RWPE2 (cell line): Measurements from ENCODE around the gene MRPS14.

Source experiments
- ATAC-seq: fragments of 200-7000 bp; cut with Tn5 transposase; 3 replicates; pipeline ENCODE4 v1.9.1; 2021; ENCODE audit warnings: low read depth
- DNase-seq: peaks from one replicate; pipeline ENCODE4 v3.0.0-alpha.2; 2020; ENCODE audit warnings: low spot score
- H3K27ac ChIP-seq: fragments of 450-650 bp; 2 replicates; pipeline ENCODE4 v1.5.1; 2017; ENCODE audit warnings: mild to moderate bottlenecking; ENCODE audit not compliant: poor library complexity, severe bottlenecking
- H3K27me3 ChIP-seq: fragments of 250-450 bp; sonication (Bioruptor Pico); 2 replicates; pipeline ENCODE4 v1.5.1; 2021; ENCODE audit warnings: mild to moderate bottlenecking, moderate library complexity; ENCODE audit not compliant: insufficient read depth, poor library complexity, severe bottlenecking
- H3K36me3 ChIP-seq: fragments of 250-450 bp; sonication (Bioruptor Pico); 2 replicates; pipeline ENCODE4 v1.5.1; 2020; ENCODE audit warnings: low read depth, mild to moderate bottlenecking, moderate library complexity
- H3K4me1 ChIP-seq: fragments of 250-450 bp; sonication (Bioruptor Pico); 2 replicates; pipeline ENCODE4 v1.5.1; 2021; ENCODE audit warnings: mild to moderate bottlenecking, moderate library complexity; ENCODE audit not compliant: insufficient read depth, poor library complexity, severe bottlenecking
- H3K4me3 ChIP-seq: fragments of 250-450 bp; sonication (Bioruptor Pico); 2 replicates; pipeline ENCODE4 v1.5.1; 2021; ENCODE audit warnings: mild to moderate bottlenecking, moderate library complexity; ENCODE audit not compliant: severe bottlenecking
- H3K9me3 ChIP-seq: fragments of 250-450 bp; sonication (Bioruptor Pico); 2 replicates; pipeline ENCODE4 v1.5.1; 2021; ENCODE audit warnings: mild to moderate bottlenecking, moderate library complexity; ENCODE audit not compliant: severe bottlenecking
- TF ChIP-seq, protein P1 (sequence below): fragments of 450-650 bp; IDR thresholded peaks from one replicate; pipeline ENCODE4 v1.5.1; 2017; ENCODE audit warnings: mild to moderate bottlenecking, moderate library complexity; ENCODE audit not compliant: poor library complexity, severe bottlenecking

Gene MRPS14

DNA sequence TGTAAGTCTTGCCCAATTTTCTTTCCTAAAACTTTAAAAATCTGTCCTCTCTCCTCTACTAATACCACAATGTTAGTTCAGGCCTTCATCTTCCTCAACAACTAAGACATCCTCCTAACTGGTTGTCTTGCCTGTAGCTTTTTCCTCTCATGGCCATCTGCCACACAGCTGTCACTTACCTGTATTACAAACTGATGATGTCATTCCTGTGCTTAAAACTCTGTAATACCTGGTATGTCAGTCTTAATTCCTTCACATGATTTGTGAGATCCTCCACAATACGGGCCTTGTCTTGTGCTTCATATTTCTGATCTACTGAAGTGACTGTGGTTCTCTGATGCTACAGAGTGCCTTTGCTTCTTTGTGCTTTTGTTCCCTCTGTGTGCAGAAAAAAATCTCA, 9.8 kb downstream of the MRPS14 start:
- TF ChIP-seq, protein P1, sequence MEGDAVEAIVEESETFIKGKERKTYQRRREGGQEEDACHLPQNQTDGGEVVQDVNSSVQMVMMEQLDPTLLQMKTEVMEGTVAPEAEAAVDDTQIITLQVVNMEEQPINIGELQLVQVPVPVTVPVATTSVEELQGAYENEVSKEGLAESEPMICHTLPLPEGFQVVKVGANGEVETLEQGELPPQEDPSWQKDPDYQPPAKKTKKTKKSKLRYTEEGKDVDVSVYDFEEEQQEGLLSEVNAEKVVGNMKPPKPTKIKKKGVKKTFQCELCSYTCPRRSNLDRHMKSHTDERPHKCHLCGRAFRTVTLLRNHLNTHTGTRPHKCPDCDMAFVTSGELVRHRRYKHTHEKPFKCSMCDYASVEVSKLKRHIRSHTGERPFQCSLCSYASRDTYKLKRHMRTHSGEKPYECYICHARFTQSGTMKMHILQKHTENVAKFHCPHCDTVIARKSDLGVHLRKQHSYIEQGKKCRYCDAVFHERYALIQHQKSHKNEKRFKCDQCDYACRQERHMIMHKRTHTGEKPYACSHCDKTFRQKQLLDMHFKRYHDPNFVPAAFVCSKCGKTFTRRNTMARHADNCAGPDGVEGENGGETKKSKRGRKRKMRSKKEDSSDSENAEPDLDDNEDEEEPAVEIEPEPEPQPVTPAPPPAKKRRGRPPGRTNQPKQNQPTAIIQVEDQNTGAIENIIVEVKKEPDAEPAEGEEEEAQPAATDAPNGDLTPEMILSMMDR, result no peak
- peaks cover 93% of the 10 kb centered on the region for H3K36me3 ChIP-seq
- no peaks in the 10 kb centered on the region for H3K4me1 ChIP-seq
- H3K27me3 ChIP-seq, result no peaks in the 10 kb centered on the region
- no peak for DNase-seq
- ATAC-seq, result no peak
- no peak overlapping the region for H3K27ac ChIP-seq
- H3K4me3 ChIP-seq, result no peak overlapping the region
- no peaks in the 10 kb centered on the region for H3K9me3 ChIP-seq

DNA sequence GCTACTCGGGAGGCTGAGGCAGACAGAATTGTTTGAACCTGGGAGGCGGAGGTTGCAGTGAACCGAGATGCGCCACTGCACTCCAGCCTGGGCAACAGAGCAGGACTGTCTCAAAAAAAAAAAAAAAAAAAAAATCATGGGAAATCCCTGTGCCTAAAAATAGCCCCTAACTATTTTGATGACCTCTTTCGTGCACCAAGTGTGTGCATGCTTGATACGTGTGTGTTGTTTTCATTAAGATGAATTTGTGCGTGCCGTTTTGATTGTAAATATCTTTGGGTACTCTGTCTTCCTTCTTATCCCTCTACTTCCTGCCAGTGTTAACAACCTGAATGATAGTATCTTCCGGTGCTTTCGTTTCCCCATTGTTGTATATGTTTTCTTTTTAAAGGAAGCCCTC, 13.7 kb downstream of the MRPS14 start:
- Histone ChIP-seq H3K27me3 (no peaks in the 10 kb centered on the region), H3K4me1 (no peaks in the 10 kb centered on the region), H3K27ac (no peak overlapping the region), H3K9me3 (no peaks in the 10 kb centered on the region), H3K36me3 (peaks cover 99% of the 10 kb centered on the region), H3K4me3 (no peak overlapping the region)
- DNase-seq, result no peak
- TF ChIP-seq, protein P1, result no peak
- ATAC-seq, result no peak

DNA sequence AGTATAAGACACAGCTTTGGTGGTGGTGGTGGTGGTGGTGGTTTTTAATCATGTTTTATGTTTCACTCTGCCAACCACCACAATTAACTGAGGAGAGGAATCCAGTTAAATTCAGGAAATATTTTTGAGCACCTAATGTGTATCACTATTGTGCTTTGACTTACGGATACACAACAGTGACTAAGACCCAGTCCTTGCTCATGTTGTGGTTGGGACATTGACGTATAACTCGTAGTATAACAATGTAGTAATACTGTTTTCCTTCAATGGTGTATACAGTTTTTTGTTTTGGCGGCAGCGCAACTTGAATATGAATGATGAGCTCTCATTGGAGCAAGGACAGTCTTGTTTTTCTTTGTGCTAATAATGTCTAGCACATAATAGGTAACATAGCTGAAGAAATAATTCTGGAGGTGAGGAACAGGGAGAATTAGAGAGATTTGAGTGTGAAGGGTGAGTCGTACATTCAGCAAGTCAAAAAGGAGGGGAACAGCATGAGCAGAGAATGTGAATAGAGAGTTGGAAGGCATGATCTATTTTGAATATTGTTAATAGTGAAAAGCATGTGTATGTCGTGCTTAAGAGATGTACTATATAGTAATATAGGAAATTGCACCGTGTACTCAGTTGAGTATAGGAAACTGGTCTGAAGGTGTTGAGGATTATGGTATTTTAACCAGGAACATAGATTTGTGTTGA, 18.0 kb downstream of the MRPS14 start:
- Histone ChIP-seq H3K4me3 (no peak overlapping the region), H3K9me3 (no peaks in the 10 kb centered on the region), H3K27me3 (no peaks in the 10 kb centered on the region), H3K27ac (no peak overlapping the region), H3K4me1 (peaks cover 3% of the 10 kb centered on the region), H3K36me3 (peaks cover 62% of the 10 kb centered on the region)
- DNase-seq (no peak), ATAC-seq (no peak)
- TF ChIP-seq, protein P1, result no peak

DNA sequence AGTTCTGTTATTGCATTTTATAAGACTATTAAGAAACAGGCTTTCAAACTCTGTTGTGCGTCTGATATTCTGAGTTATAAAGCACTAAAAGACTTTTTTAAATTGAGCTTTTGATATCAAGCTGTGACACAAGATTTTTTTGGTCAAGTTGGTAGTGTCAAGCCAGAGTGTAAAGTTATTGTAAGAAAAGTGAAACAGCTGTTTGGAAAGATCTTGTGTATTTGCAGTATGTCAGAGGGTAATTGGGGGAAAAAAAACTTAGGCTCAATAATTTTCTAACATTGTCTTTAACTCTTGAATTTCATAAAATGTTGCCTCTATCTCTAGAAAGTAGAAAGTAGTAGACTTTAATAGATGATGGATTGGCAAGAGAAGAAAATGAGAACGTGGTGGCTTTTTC, 19.7 kb downstream of the MRPS14 start:
- no peak for DNase-seq
- Histone ChIP-seq H3K27ac (no peak overlapping the region), H3K4me3 (no peak overlapping the region), H3K27me3 (no peaks in the 10 kb centered on the region), H3K9me3 (no peaks in the 10 kb centered on the region), H3K36me3 (peaks cover 45% of the 10 kb centered on the region), H3K4me1 (peaks cover 3% of the 10 kb centered on the region)
- TF ChIP-seq, protein P1, result no peak
- no peak for ATAC-seq

DNA sequence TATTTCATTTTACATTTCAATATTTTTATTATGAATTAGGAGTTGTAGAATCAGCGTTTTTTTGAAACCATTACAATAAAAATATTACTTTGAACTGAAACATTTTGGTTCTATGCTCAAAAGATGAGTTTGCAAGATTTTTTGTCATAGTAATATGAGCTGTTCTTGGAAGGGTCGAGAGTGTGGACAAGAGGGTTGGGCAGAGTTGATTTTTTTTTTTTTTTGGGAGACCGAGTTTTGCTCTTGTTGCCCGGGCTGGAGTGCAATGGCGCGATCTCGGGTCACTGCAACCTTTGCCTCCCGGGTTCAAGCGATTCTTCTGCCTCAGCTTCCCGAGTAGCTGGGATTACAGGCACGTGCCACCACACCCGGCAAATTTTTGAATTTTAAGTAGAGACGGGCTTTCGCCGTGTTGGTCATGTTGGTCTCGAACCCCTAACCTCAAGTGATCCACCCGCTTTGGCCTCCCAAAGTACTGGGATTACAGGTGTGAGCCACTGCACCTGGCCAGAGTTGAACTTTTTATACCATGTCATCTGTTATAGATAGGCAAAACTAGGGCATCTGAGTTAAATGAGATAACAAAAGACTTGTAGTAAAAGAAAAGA, 20.2 kb downstream of the MRPS14 start:
- H3K4me1 ChIP-seq, result peaks cover 3% of the 10 kb centered on the region
- H3K27ac ChIP-seq, result no peak overlapping the region
- no peaks in the 10 kb centered on the region for H3K27me3 ChIP-seq
- no peak overlapping the region for H3K4me3 ChIP-seq
- DNase-seq (no peak), ATAC-seq (no peak)
- TF ChIP-seq, protein P1, result no peak
- H3K9me3 ChIP-seq, result no peaks in the 10 kb centered on the region
- peaks cover 40% of the 10 kb centered on the region for H3K36me3 ChIP-seq
